MCF 10A (cell line): ENCODE results near the gene PRSS22. TPM values are rescaled to one million over a fixed set of nuclear protein-coding genes. Genes with fewer than 3 reads are reported as not detected.

Experiments used
- BruUV-seq: library from RNA; stranded (reverse); fragments of 400-500 nt; replicated peaks from 2 replicates; lab custom pipeline; 2021; lab: Mats Ljungman, UMichigan
- CTCF ChIA-PET: fragments of 300-600 bp; sonication (Branson Sonifier 250); formaldehyde crosslinking; extraction: SDS; loops from one replicate; lab custom pipeline; 2021; ENCODE audit warnings: antibody characterized with exemption, inconsistent platforms; lab: Yijun Ruan, JAX
- POLR2A ChIA-PET: fragments of 300-600, 350-650 bp; sonication (Branson Sonifier 250); formaldehyde crosslinking; extraction: SDS; loops from one replicate; lab custom pipeline; 2020; ENCODE audit warnings: antibody characterized with exemption, inconsistent platforms; lab: Yijun Ruan, JAX
- DNase-seq: peaks from one replicate; pipeline ENCODE4 v3.0.0-alpha.2; 2018; ENCODE audit not compliant: unreplicated experiment
- H3K27ac Mint-ChIP-seq: one replicate; pipeline ENCODE4 v1.8.0; 2022; ENCODE audit warnings: mild to moderate bottlenecking, low read depth, mixed read lengths; ENCODE audit not compliant: unreplicated experiment
- H3K27me3 Mint-ChIP-seq: one replicate; pipeline ENCODE4 v1.8.0; 2022; ENCODE audit warnings: mixed read lengths; ENCODE audit not compliant: insufficient read depth, unreplicated experiment
- H3K36me3 Mint-ChIP-seq: one replicate; pipeline ENCODE4 v1.8.0; 2022; ENCODE audit warnings: mild to moderate bottlenecking, moderate library complexity, mixed read lengths; ENCODE audit not compliant: insufficient read depth, unreplicated experiment
- H3K4me1 Mint-ChIP-seq: one replicate; pipeline ENCODE4 v1.8.0; 2022; ENCODE audit warnings: mixed read lengths; ENCODE audit not compliant: insufficient read depth, unreplicated experiment
- H3K4me3 Mint-ChIP-seq: one replicate; pipeline ENCODE4 v1.8.0; 2022; ENCODE audit warnings: mild to moderate bottlenecking, moderate library complexity, mixed read lengths; ENCODE audit not compliant: unreplicated experiment
- H3K9me3 Mint-ChIP-seq: one replicate; pipeline ENCODE4 v1.8.0; 2022; ENCODE audit warnings: mixed read lengths; ENCODE audit not compliant: unreplicated experiment
- intact Hi-C: fragments of 100-400 bp; cut with micrococcal nuclease; formaldehyde crosslinking; loops from 2 replicates; pipeline ENCODE4 v1.14.1; 2022
- total RNA-seq: library from RNA; stranded (reverse); gene quantifications from 2 replicates; pipeline ENCODE4 v1.2.3, GENCODE V29; 2022
- TF ChIP-seq, protein P1 (sequence below): fragments of 200-600 bp; IDR thresholded peaks from one replicate; pipeline ENCODE4 v1.8.0; 2022; ENCODE audit warnings: antibody characterized with exemption, mild to moderate bottlenecking; ENCODE audit not compliant: unreplicated experiment

The PRSS22 gene
- total RNA-seq, 1 experiment from 2014 or later: not detected

DNA sequence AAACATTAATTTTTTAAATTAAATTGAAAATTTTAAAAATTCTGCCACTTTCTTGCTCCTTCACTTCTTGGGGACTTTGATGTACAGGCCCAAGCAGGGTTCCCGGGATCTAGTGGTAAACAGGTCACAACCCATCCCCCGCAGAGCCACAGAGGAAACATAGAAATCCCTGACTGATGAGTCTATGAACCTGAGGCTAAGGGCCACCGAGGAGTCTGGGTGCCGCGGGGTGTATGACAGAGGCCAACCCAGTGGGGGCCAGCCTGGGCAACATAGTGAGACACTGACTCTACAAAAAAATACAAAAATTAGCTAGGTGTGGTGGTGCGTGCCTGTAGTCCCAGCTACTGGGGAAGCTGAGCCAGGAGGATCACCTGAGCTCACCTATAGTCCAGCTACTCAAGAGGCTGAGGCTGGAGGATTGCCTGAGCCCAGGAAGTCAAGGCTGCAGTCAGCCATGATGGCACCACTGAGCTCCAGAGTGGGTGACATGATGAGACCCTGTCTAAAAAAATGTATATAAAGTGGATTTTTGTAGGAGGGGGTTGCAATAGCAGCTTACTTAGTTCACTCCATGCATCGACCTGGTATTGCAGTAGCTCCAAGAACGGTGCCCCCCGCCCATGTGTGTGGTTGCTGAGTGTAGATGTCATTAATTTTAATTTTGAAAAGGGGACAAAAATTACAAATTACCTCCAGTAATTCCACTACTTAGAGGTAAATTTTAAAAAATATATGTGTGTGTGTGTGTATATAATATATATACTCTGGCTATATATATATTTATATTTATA, 44.6 kb upstream of the PRSS22 start:
- TF ChIP-seq, protein P1, sequence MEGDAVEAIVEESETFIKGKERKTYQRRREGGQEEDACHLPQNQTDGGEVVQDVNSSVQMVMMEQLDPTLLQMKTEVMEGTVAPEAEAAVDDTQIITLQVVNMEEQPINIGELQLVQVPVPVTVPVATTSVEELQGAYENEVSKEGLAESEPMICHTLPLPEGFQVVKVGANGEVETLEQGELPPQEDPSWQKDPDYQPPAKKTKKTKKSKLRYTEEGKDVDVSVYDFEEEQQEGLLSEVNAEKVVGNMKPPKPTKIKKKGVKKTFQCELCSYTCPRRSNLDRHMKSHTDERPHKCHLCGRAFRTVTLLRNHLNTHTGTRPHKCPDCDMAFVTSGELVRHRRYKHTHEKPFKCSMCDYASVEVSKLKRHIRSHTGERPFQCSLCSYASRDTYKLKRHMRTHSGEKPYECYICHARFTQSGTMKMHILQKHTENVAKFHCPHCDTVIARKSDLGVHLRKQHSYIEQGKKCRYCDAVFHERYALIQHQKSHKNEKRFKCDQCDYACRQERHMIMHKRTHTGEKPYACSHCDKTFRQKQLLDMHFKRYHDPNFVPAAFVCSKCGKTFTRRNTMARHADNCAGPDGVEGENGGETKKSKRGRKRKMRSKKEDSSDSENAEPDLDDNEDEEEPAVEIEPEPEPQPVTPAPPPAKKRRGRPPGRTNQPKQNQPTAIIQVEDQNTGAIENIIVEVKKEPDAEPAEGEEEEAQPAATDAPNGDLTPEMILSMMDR: no peak
- CTCF ChIA-PET: interaction anchor here (0.9 to 1.5 kb wide), 6 partner anchors 12 to 240 kb away, joined by 3 to 7 read pairs (median 4); no protein-coding TSS in a partner anchor
- BruUV-seq: no TSS peak
- peaks cover 11% of the 10 kb centered on the region for H3K36me3 Mint-ChIP-seq
- no peak for DNase-seq
- no peaks in the 10 kb centered on the region for H3K9me3 Mint-ChIP-seq
- H3K4me1 Mint-ChIP-seq: peaks cover 17% of the 10 kb centered on the region
- POLR2A ChIA-PET: interaction anchor here (0.6 to 2.8 kb wide), 6 partner anchors 9 to 1598 kb away, joined by 3 to 21 read pairs (median 4); partner anchors contain the start of genes FLYWCH1 and FLYWCH2
- H3K27me3 Mint-ChIP-seq: no peaks in the 10 kb centered on the region
- H3K27ac Mint-ChIP-seq: no peak overlapping the region
- no peak overlapping the region for H3K4me3 Mint-ChIP-seq
- intact Hi-C loops: no loop called here

DNA sequence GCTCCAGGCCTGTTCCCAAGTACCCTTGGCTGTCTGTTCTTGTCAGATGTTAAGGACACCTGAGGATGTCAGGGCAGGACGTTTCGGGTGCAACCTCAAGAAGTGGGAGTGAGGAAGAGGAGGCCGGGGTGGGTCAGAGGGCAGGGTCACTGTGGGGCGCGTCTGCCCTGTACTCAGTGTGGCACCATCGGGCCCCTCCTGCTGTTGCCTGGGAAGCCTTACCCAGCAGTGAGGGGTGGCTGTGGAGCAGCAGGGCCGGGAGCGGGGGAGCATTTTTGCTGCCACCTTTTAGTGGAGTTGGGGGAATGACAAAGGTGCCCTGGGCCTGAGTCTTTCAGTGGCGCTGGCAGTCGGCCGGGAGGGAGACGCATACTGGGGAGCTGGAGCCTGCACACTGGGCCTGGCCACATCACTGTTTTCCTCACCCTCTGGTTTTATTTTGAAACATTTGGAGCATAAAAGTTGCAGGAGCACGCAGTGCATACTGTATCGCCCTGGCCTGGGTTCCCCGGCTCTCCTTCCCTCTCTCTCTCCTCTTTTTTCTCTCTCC, 42.6 kb upstream of the PRSS22 start:
- TF ChIP-seq, protein P1: no peak
- Mint-ChIP-seq H3K36me3 (peaks cover 11% of the 10 kb centered on the region), H3K27me3 (no peaks in the 10 kb centered on the region), H3K4me1 (peaks cover 6% of the 10 kb centered on the region), H3K9me3 (no peaks in the 10 kb centered on the region), H3K27ac (no peak overlapping the region), H3K4me3 (no peak overlapping the region)
- intact Hi-C loops: no loop called here
- CTCF ChIA-PET: no interaction called here
- DNase-seq: no peak
- no TSS peak for BruUV-seq
- POLR2A ChIA-PET: no interaction called here

DNA sequence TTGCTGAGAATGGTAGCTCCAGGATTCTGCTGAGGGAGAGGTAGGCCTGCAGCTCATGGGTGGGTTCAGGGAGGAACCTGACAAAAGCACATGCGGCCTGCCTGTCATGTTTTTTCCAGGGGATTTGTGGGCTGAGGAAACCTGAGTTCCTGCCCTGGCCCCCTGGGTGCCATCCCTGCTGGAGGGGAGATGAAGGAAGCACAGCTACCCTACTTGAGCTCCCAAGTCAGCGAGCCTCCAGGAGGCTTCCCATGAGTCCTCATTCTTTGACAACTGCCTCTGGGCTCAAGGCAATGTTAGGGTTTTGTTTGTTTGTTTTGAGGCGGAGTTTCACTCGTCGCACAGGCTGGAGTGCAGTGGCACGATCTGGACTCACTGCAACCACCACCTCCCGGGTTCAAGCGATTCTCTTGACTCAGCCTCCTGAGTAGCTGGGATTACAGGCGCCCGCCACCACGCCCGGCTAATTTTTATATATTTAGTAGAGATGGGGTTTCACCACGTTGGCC, 41.6 kb upstream of the PRSS22 start:
- no TSS peak for BruUV-seq
- POLR2A ChIA-PET: interaction anchor here (0.7 to 1.1 kb wide), 3 partner anchors 12 to 129 kb away, joined by 3 to 4 read pairs (median 3); partner anchors contain the start of genes FLYWCH1 and FLYWCH2
- Mint-ChIP-seq H3K4me1 (peaks cover 6% of the 10 kb centered on the region), H3K9me3 (no peaks in the 10 kb centered on the region), H3K27me3 (no peaks in the 10 kb centered on the region), H3K36me3 (peaks cover 7% of the 10 kb centered on the region), H3K4me3 (no peak overlapping the region), H3K27ac (no peak overlapping the region)
- CTCF ChIA-PET: interaction anchor here (1.0 kb wide), 1 partner anchor 21 kb away, joined by 3 read pairs; no protein-coding TSS in a partner anchor
- intact Hi-C loops: no loop called here
- TF ChIP-seq, protein P1: no peak
- DNase-seq: no peak
